Activated naive CD8-positive, alpha-beta T cell treated with anti-CD3 and anti-CD28 coated beads, Interleukin-2, amount 10 ng/mL, durations not matched to agents 7 days and 5 days (primary cell): ENCODE measurements around the gene MAF. TPM values are rescaled to one million over a fixed set of nuclear protein-coding genes. Genes with fewer than 3 reads are reported as not detected.

Experiments
- ATAC-seq: fragments of 150-1000 bp; cut with Tn5 transposase; one replicate; pipeline ENCODE4 v1.10.0; 2021; ENCODE audit warnings: low read depth, moderate library complexity
- POLR2A ChIA-PET: fragments of 350-600 bp; sonication (Branson Sonifier 250); formaldehyde crosslinking; loops from one replicate; lab custom pipeline; 2021; ENCODE audit warnings: antibody characterized with exemption; lab: Charles Lee
- DNase-seq: peaks from one replicate; pipeline ENCODE4 v3.0.0; 2021
- H3K27ac Mint-ChIP-seq: one replicate; pipeline ENCODE4 v1.8.0; 2022; ENCODE audit warnings: mild to moderate bottlenecking, mixed read lengths
- H3K27me3 Mint-ChIP-seq: one replicate; pipeline ENCODE4 v1.8.0; 2022; ENCODE audit warnings: mild to moderate bottlenecking, moderate library complexity, mixed read lengths
- H3K36me3 Mint-ChIP-seq: one replicate; pipeline ENCODE4 v1.8.0; 2021; ENCODE audit warnings: mild to moderate bottlenecking, mixed read lengths
- H3K4me1 Mint-ChIP-seq: one replicate; pipeline ENCODE4 v1.8.0; 2021; ENCODE audit warnings: mixed read lengths
- H3K4me3 Mint-ChIP-seq: one replicate; pipeline ENCODE4 v1.8.0; 2022; ENCODE audit warnings: mild to moderate bottlenecking, moderate library complexity, mixed read lengths
- H3K9me3 Mint-ChIP-seq: one replicate; pipeline ENCODE4 v1.8.0; 2021; ENCODE audit warnings: mixed read lengths
- total RNA-seq, 2 experiments: library from RNA; stranded (reverse); gene quantifications; one replicate each; pipeline ENCODE4 v1.2.3, GENCODE V29; 2021

The MAF gene
- total RNA-seq, 2 experiments from 2014 or later = 7.6 to 8.8 TPM

DNA sequence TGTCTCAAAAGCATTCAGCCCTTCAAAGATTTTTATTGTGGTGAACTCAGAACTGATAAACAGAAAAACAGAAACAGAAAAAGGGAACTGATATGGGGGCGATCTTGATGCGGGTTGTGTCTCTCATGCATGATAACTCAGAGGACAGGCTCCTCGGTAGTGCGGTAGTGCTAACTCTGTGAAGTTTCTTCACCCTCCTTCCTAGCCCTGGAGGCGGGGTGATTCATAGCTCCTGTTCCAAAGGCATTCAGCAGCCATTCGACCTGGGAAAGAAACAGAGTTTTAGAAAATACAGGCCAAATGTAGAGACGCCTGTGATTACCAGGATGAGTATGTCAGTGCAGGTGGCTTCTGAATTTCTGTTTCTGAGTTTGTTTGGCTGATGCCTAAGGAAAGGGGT lies 5.5 kb upstream of the MAF start:
- Mint-ChIP-seq H3K4me1 (peaks cover 7% of the 10 kb centered on the region), H3K27me3 (peaks cover 67% of the 10 kb centered on the region), H3K9me3 (no peaks in the 10 kb centered on the region), H3K36me3 (no peaks in the 10 kb centered on the region), H3K27ac (no peak overlapping the region), H3K4me3 (no peak overlapping the region)
- DNase-seq (no peak), ATAC-seq (no peak)
- POLR2A ChIA-PET = no interaction called here

DNA sequence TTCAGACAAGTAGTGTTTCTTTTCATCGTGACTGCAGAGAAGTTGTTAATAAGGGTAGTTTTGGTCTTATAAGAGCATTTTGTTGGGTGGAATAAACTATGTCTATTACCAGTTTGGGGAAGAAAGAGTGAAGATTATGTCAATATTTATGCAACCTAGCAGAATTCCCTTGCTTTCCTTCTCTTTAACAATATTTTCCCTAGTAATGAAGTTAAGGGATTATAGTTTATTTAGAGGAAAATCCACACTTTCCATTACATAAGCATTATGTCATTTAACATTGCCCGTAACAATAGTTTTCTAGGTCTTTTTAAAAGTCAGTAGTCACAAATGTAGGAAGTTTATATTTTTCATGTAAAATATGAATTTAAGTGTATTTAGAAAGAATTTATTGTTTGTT lies 2.5 kb upstream of the MAF start:
- no peak overlapping the region for H3K27ac Mint-ChIP-seq
- H3K27me3 Mint-ChIP-seq = peaks cover 70% of the 10 kb centered on the region
- peaks cover 16% of the 10 kb centered on the region for H3K4me1 Mint-ChIP-seq
- ATAC-seq = no peak
- H3K4me3 Mint-ChIP-seq = no peak overlapping the region
- no peaks in the 10 kb centered on the region for H3K9me3 Mint-ChIP-seq
- POLR2A ChIA-PET = no interaction called here
- DNase-seq = no peak
- no peaks in the 10 kb centered on the region for H3K36me3 Mint-ChIP-seq

DNA sequence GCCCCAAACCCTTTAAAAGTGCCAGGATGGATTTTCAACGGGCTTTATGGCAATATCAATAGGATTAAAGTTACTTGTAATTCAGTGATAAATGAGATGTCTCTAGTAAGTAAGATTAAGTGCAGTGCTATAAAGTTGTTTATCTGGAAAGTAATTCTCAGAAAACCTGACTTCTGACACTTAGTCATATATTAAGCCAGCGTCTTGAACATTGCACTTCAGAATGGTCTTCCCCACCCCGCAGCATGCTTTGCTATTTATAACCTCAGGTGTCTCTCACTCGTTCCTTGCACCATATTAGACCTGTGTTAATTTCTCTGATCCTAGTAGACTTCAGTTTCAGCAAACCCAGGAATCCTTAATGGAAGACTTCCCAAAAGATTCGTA lies 2.1 kb upstream of the MAF start:
- POLR2A ChIA-PET = no interaction called here
- peaks cover 72% of the 10 kb centered on the region for H3K27me3 Mint-ChIP-seq
- no peaks in the 10 kb centered on the region for H3K9me3 Mint-ChIP-seq
- DNase-seq (no peak), ATAC-seq (no peak)
- H3K4me3 Mint-ChIP-seq = no peak overlapping the region
- peaks cover 16% of the 10 kb centered on the region for H3K4me1 Mint-ChIP-seq
- no peaks in the 10 kb centered on the region for H3K36me3 Mint-ChIP-seq
- H3K27ac Mint-ChIP-seq = no peak overlapping the region

DNA sequence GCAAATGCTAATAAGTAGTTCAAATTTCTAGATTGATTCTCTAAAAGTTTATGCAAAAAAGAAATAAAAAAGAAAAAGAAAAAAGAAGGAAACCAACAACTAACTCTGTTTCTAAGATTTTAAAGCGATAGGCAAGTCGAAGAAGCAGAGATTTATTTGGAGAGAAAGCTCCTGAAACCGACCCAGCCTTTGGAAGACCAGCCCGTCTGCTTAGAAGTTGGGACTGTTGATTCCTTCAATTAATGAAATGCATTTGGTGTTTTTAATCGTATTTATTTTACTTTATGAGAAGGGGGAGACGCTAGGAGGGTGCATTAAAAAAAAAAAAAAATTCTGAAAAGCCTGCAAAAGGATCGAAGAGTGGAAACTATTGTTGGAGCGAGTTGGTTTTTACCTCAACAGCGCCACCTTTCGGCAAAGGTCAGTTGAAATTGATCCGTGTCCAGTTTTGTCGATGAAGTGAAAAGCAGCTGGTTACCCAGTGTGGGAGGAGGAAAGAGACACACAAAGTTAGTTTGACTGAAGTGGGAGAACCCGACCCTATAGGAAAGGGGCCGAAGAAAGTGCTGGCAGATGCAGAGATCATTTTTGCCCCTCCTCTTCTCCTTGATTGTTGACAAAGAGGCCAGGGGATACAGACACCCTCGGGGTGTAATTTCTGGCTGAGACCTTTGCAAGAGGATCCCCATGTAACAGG lies 1.5 kb upstream of the MAF start:
- Mint-ChIP-seq H3K4me1 (peaks cover 16% of the 10 kb centered on the region), H3K36me3 (no peaks in the 10 kb centered on the region), H3K4me3 (peak overlapping the region; percentile 86), H3K9me3 (no peaks in the 10 kb centered on the region), H3K27me3 (peaks cover 71% of the 10 kb centered on the region), H3K27ac (no peak overlapping the region)
- ATAC-seq (peak; percentile 24), DNase-seq (peak; percentile 62)
- POLR2A ChIA-PET = no interaction called here

DNA sequence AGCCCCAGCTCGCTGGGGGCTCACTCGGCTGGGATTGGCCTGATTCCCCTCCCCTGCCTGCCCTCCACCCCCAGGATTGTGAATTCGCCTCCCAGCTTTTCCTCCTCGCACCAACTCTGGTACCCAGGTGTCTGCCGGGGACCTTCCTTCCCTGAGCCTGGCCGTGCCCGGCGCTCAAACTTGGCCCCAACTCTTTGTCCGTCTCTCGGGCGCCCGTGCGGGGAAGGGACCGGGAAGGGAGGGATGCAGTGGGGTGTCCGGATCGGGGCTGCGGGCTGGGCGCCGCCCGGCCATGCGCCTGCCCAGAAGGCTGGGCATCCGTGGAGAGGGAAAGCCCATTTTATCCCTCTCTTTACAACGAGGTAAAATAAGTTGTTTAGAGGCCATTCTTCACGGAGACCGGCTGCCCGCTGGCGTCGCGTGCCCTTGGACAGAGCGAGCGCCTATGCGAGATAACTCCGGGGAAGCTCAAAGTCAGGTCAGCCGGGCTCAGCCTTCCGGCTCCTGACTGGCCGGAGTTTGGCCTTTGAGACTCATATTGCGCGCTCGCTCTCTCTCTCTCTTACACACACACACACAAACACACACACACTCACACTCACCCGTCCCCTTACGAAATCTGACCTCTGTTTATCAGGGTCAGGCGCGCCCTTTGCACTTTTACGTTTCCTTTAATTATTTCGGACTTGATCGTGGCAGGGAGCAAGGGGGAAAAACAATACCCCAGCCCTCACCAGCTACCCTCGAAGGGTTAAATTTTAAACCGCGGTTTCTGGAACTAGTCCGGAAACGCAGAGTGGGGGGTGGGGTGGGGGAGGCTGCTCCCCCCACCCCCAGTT lies 774 bp upstream of the MAF start:
- Mint-ChIP-seq H3K36me3 (no peaks in the 10 kb centered on the region), H3K4me1 (peaks cover 18% of the 10 kb centered on the region), H3K4me3 (peak overlapping the region; percentile 86), H3K9me3 (no peaks in the 10 kb centered on the region), H3K27me3 (peaks cover 72% of the 10 kb centered on the region), H3K27ac (no peak overlapping the region)
- DNase-seq = peak; percentile 48
- POLR2A ChIA-PET = interaction anchor here (1.2 kb wide), 1 partner anchor 330 kb away, joined by 7 read pairs; no protein-coding TSS in a partner anchor
- ATAC-seq = peak; percentile 8

DNA sequence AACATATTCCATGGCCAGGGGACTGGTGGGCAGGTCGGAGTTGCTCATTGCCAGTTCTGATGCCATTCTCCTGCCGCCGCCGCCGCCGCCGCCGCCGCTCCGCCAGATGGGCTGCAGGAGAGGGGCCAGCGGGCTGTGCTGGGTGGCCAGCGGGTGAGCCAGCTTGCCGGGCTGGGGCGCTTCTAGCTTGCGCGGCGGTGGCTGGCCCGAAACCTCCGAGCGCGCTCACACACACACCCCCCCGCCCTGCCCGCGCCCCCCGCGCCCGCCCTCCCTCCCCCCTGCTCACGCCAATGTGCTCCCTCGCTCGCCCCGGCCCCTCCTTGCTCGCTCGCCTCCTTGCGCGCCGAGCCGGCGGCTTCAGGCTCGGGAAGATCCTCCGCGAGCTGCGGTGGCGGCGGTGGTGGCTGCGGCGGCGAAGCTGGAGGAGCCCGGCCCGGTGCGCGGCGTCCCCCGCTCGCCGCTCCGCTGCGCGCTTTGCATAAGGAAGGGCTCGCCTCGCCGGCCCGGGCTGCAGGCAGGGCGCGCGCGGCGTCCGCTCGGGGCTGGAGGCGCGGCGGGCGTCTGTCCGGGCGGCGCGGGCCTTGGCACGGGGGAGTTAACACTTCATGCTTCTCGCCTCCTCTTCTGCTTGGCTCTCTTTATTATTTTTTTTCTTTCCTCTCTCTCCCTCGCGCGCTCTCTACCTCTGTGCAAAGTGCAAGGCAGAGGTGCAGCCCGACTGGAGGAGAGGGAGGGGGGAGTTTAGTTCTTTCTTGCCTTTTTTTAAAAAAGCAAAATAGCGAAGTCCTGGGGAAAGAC lies 500 bp downstream of the MAF start:
- POLR2A ChIA-PET = interaction anchor here (1.2 kb wide), 1 partner anchor 329 kb away, joined by 7 read pairs; no protein-coding TSS in a partner anchor
- peaks cover 18% of the 10 kb centered on the region for H3K4me1 Mint-ChIP-seq
- peak overlapping the region; percentile 45 for H3K27ac Mint-ChIP-seq
- H3K36me3 Mint-ChIP-seq = no peaks in the 10 kb centered on the region
- ATAC-seq (peak; percentile 48), DNase-seq (peak; percentile 64)
- no peaks in the 10 kb centered on the region for H3K9me3 Mint-ChIP-seq
- H3K4me3 Mint-ChIP-seq = peak overlapping the region; percentile 86
- peaks cover 72% of the 10 kb centered on the region for H3K27me3 Mint-ChIP-seq

DNA sequence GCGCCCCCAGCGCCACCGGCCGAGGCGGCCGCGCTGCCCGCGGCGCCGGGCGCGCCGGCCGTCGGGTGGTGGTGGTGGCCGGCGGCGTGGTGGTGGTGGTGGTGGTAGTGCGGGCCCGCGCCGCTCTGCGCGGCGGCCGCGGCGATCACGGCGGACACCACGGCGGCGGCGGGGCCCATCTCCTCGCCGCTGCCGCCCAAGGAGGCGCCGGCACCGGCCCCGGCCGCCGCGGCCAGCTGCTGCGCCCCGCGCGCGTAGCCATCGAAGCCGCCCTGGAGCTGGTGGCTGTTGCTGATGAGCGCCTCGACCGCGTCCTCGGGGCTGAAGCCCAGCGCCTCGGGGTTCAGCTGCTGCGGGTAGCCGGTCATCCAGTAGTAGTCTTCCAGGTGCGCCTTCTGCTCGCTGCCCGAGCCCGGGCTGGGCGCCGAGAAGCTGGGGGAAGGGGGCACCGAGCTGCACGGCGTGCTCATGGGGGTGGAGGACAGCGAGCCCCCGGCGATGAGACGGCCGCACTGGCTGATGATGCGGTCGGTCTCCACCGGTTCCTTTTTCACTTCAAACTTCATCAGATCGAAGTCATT lies 1.2 kb downstream of the MAF start:
- POLR2A ChIA-PET = no interaction called here
- Mint-ChIP-seq H3K27ac (no peak overlapping the region), H3K27me3 (peaks cover 73% of the 10 kb centered on the region), H3K4me1 (peaks cover 18% of the 10 kb centered on the region), H3K9me3 (no peaks in the 10 kb centered on the region), H3K36me3 (no peaks in the 10 kb centered on the region), H3K4me3 (peak overlapping the region; percentile 70)
- ATAC-seq (no peak), DNase-seq (peak; percentile 48)

DNA sequence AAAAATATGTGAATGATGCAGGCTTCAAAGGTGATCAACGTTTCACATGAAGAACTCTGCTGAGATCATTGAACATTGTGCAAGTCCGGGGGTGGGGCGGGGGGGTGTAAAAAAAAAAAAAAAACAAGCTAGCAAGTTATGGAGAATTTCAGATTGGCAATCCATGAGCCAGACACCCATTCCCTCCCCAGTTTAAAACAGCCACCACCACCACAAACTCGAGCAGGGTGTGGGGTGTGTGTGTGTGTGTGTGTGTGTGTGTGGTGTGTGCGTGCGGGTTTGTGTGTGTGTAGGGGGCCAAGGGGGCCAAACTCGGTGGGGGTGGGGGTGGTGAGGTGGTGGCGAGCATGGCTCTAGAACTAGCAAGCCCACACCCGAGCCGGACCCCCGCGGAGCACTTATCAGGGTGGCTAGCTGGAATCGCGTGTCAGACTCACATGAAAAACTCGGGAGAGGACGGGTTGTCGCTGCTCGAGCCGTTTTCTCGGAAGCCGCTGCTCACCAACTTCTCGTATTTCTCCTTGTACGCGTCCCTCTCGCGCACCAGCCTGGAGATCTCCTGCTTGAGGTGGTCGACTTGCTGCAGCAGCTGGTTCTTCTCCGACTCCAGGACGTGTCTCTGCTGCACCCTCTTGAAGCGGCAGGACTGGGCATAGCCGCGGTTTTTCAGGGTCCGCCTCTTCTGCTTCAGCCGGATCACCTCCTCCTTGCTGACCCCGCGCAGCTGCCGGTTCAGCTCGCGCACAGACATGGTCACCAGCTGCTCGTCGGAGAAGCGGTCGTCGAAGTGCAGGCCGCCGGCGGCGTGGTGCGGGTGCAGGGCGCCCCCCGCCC lies 2.0 kb downstream of the MAF start:
- no peaks in the 10 kb centered on the region for H3K9me3 Mint-ChIP-seq
- H3K36me3 Mint-ChIP-seq = no peaks in the 10 kb centered on the region
- no peak overlapping the region for H3K27ac Mint-ChIP-seq
- POLR2A ChIA-PET = no interaction called here
- DNase-seq (peak; percentile 41), ATAC-seq (no peak)
- H3K27me3 Mint-ChIP-seq = peaks cover 69% of the 10 kb centered on the region
- peak overlapping the region; percentile 58 for H3K4me3 Mint-ChIP-seq
- peaks cover 18% of the 10 kb centered on the region for H3K4me1 Mint-ChIP-seq

DNA sequence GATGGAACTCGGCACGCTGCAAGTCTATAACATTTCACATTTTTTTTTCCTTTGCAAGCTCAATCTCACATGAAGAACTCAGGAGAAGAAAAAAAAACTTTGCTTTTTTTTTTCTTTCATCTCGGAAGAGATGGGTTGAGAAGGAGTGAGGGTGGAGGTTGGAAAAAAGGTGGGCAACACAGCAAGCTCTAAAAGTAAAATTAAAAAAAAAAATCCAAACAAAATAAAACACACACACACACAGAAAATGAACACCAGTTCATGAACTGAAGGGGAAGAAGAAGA lies 2.5 kb downstream of the MAF start:
- Mint-ChIP-seq H3K9me3 (no peaks in the 10 kb centered on the region), H3K4me3 (peak overlapping the region; percentile 58), H3K27ac (no peak overlapping the region), H3K4me1 (peaks cover 18% of the 10 kb centered on the region), H3K36me3 (no peaks in the 10 kb centered on the region), H3K27me3 (peaks cover 67% of the 10 kb centered on the region)
- ATAC-seq = no peak
- POLR2A ChIA-PET = no interaction called here
- DNase-seq = no peak

DNA sequence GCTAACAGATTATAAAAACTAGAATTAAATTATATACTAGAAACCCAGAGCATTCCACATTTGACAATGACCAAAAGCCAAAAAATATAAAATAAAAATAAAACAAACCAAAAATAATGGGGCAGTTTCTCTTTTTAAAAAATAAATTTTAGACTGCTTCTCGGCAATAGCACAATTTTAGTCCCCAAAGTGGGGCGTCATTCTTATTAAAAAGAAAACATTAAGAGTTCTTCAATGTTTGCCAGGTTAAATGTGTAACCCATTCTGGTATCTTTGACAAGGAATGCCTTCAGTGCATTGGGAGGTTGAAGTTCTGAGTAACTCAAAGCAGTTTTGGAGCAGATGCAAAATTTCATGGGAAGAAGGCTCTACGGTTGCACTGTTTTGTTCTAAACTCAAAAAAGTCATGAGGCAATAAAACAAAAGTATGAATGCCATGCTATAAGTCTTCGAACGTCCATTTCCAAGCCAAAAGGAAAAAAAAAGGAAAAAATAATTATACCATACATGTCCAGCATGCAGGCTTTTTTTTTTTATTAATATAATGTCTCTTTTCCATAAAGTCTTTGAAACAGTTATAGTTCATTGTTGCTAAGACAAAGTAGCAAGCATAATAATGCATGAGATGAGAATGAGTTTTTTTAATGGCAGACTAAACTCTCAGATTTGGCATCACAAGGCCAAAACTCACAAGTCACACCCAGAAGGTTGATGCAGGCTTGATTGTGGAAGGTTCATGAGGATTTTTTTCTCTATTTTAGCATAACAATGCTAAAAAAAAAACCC lies 3.1 kb downstream of the MAF start:
- no peak overlapping the region for H3K4me3 Mint-ChIP-seq
- no peaks in the 10 kb centered on the region for H3K9me3 Mint-ChIP-seq
- DNase-seq (no peak), ATAC-seq (no peak)
- H3K27ac Mint-ChIP-seq = no peak overlapping the region
- H3K27me3 Mint-ChIP-seq = peaks cover 67% of the 10 kb centered on the region
- H3K36me3 Mint-ChIP-seq = no peaks in the 10 kb centered on the region
- POLR2A ChIA-PET = no interaction called here
- H3K4me1 Mint-ChIP-seq = peaks cover 16% of the 10 kb centered on the region

DNA sequence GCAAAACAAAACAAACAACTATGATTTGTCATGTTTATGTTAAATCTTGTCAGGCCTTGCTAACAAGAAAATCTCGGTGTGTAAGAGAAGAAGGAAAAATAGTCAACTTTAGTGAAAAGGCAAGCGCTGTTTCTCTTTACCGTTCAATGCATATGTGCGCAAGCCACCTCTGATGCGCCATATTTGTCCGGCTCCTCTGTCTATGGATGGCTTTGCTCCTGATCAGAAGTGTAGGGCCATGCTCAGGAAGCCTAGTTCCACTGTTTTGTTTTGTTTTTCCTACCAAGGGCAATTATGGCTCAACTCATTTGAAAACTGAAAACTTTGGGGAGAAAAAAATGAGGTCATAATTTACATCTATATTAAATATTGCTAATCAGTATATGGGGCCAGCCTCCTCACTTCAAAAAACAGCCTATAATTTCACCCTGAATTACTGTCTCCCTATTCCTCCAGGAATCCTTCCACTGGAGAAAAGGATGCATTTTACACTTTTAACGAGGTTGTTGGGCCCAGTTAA lies 4.5 kb downstream of the MAF start:
- H3K4me1 Mint-ChIP-seq = peaks cover 12% of the 10 kb centered on the region
- POLR2A ChIA-PET = no interaction called here
- H3K9me3 Mint-ChIP-seq = no peaks in the 10 kb centered on the region
- no peak for ATAC-seq
- DNase-seq = no peak
- H3K4me3 Mint-ChIP-seq = no peak overlapping the region
- no peaks in the 10 kb centered on the region for H3K36me3 Mint-ChIP-seq
- H3K27me3 Mint-ChIP-seq = peaks cover 65% of the 10 kb centered on the region
- H3K27ac Mint-ChIP-seq = no peak overlapping the region

DNA sequence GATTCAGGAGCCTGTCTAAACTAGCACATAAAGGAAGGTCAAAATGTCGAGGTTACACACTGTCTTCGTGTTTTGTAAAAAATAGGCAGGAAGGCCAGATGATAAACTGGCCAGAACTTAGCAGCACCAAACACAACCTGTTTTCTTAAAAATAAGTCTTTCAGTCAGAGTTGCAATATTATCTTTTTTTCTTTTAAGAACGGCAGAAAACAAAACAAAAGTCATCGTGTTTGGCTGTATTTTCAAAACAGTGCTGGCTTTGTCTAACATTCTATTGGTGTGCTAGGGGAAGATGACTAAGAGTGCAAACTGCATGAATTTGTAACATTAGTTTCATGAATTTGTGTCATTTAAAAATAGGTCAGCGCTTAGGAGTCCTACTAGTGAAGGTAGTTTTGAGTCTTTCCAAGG lies 5.3 kb downstream of the MAF start:
- peaks cover 61% of the 10 kb centered on the region for H3K27me3 Mint-ChIP-seq
- POLR2A ChIA-PET = no interaction called here
- peaks cover 6% of the 10 kb centered on the region for H3K4me1 Mint-ChIP-seq
- no peak overlapping the region for H3K4me3 Mint-ChIP-seq
- no peaks in the 10 kb centered on the region for H3K9me3 Mint-ChIP-seq
- no peak for ATAC-seq
- no peak overlapping the region for H3K27ac Mint-ChIP-seq
- DNase-seq = no peak
- no peaks in the 10 kb centered on the region for H3K36me3 Mint-ChIP-seq
